ENCODE measurements around the gene CSNK1A1L.

CSNK1A1L gene

GRCh38 chr13:37105251-37105714 is at the start of gene CSNK1A1L:
TSS of gene CSNK1A1L (minus strand) at chr13:37105664. CDS start at chr13:37105256, 408 bp downstream.
- DNase-seq = no peak

- DNase-seq = no peak
Observed at GRCh38 chr13:37149380-37149779, 43.9 kb upstream of the CSNK1A1L start.

DNA sequence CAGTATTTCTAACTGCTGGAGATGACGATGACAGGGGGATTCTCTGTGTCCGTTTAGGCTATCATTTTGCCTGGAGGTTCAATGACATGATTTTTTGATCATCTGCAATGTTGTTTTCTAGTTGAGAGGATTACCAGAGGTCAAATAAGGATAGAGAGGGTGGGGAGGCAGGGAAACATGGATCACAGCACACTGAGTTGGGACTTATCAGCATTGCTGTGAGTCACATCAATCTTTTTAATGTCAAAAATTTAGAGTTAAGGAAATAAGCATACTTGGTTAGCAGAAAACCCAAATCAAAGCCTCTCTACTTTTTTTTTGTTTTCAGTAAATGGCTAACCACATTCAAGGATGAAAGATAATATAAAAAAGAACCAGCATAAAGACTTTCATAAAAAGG is 43.0 kb upstream of the CSNK1A1L start:
- DNase-seq = no peak

DNA sequence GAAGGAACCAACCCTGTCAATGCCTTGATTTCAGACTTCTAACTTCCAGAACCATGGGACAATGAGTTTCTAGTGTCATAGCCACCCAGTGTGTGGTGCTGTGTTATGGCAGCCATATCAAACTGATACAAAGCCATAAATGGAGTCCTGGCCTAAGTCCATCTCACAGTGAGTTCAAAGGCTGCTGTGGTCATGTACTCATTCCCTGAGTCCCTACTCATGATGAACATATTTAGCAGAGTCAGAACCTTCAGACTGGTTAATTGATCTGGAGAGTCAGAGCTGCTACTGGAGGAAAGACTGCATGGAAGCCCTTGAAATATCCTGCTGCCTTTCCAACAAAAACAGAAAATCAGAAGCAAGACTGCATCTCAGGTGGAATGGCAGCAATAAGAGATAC is 39.2 kb upstream of the CSNK1A1L start:
- DNase-seq = no peak

DNA sequence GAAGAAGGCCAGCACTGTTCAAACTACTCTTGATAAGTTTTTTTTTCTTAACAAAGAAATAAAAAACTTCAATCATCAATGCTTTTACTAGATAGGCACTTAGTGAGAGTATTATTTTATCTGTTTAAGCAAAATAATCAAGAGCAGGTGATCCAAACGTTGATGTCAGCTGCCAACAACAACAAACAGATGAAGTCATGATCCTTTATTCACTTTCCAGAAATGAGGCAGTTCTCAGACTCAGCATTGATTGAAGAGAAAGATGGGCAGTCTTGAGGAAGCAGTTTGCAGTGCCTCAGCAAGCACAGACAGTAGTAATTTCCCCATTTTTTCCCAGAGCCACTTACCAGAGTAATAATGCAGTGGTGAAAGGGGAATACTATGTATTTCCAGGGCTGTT is 38.4 kb upstream of the CSNK1A1L start:
- no peak for DNase-seq

- DNase-seq = no peak
Observed at GRCh38 chr13:37142877-37143276, 37.4 kb upstream of the CSNK1A1L start.

GRCh38 chr13:37141011-37141410 is 35.5 kb upstream of the CSNK1A1L start:
- DNase-seq = no peak

DNA sequence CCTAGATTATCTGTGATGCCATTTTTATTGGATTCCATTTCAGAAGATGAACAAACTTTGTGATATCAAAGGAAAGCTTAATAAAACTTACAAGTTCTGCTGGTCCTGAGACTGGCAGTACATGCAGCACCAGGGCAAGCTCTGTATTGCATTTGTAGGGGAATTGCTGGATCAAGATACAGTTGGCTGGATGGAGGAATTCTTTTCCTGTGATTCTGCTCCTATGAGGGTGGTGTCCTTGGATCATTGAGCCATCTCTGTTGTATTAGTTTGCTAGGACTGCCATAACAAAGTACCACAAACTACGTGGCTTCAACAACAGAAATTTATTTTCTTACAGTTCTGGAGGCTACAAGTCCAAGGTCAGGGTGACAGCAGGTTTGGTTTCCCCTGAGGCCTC is 33.9 kb upstream of the CSNK1A1L start:
- DNase-seq = no peak

DNA sequence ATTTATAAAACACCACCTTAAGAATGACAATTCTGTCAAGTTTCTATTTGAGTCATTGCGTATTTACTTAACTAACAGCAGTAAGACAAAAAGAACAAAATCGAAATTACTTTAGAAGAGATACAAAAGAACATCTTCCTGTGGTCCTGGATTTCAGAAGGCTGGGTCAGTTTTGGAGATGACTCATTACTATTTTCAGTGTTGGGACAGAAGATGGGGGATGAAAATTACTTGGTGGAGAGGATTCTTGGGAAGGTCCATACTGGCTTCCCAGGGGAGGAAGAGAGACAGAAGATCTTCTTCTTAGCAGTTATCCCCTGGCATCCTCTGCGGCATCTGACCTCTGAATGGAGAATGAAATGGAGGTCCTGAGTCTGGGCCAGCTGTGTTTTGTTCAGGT is 33.5 kb upstream of the CSNK1A1L start:
- DNase-seq = no peak

DNA sequence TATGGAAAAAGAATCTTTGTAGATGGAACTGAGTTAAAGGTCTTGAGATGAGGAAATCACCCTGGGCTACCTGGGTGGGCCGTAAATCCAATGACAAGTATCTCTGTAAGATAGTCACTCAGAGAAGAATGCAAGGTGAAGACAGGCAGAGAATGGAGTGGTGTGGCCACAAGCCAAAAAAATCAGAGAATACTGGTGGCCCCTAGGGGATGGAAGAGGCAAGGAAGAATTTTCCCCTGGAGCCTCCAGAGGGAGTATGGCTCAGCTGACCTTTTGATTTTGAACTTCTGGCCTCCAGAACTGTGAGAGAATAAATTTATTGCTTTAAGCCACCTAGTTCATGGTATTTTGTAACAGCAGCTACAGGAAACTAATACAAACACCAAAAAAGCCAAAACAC is 32.7 kb upstream of the CSNK1A1L start:
- DNase-seq = no peak

GRCh38 chr13:37136633-37137032 is 31.2 kb upstream of the CSNK1A1L start:
- no peak for DNase-seq

DNA sequence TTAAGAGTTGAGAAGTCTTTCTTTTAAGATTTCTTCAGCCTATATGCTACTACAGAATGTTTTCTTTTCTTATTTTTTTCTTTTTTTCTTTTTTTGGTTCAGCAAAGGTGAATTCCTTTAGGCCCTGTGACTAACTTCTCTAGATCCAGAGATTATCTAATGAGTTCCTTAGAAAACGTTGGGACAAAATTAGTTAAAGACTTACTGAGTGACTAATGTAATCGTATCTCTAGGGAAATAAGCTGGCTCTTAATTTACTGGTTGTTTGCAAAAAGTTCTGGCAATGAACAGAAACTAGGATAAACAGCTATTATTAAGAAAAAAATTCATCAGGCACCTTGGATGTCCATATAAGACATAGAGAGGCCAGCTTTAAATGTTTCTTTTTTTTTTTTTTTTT is 30.7 kb upstream of the CSNK1A1L start:
- DNase-seq = no peak

DNA sequence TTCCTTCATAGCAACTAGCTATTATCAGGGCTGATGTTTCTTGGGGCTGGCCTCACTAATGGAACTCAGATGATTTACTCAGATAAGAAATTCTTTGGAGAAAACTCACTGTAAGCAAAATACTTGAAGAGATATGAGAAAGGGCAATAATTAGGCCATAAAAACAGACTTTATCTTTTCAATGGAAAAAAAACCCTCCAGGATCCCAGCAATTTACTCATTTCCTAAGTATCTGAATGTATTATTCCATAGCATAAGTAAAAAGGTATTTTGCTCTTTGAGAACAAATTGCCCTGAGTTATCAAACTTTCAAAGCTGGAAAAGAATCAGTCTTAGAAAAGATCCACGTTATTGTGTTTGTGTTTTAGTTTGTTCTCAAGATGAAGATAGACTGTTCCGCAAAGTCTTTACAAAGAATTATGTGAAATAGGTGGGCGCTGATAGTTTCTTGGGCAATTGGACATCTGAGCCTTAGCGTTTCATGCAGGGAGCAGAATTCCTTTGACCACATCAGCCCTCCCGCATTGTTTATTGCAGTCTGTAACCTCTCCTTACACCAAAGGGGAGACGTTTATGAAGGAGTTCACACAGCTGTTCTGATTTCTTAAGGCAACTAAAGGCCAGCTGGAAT is 29.1 kb upstream of the CSNK1A1L start:
- DNase-seq = no peak

DNA sequence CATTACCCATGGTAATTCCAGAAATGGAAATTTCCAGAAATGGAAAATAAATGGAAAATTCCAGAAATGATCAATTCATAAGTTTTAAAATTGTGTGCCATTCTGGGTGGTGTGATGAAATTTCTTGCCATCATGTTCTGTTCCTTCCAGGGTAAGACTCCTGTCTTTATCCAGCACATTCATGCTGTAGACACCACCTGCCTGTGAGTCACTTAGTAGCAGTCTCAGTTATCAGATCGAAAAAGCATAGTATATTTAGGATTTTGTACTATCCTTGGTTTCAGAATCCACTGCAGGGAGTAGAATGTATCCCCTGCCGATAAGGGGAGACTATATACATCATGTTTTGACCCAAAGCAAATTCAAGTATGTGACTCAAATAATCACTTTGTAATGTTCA is 26.7 kb upstream of the CSNK1A1L start:
- DNase-seq = no peak

DNA sequence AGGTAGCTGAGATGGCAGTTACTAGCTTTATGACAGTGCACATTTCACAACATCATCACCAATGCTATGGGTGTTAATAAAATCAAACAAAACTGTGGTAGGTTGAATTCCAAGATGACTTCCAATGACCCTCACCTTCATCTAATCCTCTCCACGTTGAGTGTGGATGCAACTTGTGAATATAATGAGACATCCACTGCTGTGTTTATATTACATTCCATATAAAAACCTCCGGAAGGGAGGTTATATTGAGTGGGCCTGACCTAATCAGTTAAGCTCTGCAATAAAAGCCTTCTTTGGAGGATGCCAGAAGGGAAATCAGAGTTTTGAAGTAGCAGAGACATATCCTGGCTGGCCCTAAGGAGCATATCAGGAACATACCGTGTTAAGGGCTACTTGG is 25.6 kb upstream of the CSNK1A1L start:
- no peak for DNase-seq

GRCh38 chr13:37129866-37130265 is 24.4 kb upstream of the CSNK1A1L start:
- DNase-seq = no peak

- no peak for DNase-seq
Observed at GRCh38 chr13:37127691-37128241, 22.3 kb upstream of the CSNK1A1L start.

DNA sequence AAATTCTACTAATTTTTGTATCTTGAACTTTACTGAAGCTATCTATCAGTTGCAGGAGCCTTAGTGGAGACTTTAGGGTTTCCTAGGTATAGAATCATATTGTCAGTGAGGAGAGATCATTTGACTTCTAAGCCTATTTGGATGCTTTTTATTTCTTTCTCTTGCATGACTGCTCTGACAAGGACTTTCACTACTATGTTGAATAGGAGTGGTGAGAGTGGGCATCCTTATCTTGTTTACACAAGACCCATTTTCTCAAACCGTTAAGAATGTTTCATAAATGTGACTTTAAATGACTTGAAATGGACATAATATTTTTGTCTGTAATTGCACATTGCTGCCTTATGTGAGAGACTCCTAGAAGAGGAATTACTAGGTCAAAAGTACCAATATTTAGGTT is 17.9 kb upstream of the CSNK1A1L start:
- no peak for DNase-seq

DNA sequence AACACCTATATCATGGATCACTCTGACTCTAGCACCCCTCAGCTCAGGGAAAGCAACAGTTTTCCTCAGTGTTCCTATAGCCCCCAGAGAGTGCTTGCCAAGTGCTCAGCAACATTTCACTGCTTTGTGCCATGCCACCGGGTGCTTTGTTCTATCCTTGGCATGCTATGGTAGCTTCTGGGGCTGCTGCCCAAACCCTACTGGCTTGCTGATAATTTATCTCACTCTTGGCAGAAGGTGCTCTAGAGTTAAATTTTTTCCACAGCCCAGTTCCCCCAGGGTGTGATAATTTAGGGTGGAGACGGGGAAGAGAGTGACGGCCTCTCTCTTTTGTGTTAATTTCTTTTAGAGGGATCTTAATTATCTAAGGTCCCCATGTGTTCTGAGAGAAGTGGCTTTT is 12.6 kb upstream of the CSNK1A1L start:
- DNase-seq = no peak

GRCh38 chr13:37114250-37114649 is 8.8 kb upstream of the CSNK1A1L start:
- no peak for DNase-seq

DNA sequence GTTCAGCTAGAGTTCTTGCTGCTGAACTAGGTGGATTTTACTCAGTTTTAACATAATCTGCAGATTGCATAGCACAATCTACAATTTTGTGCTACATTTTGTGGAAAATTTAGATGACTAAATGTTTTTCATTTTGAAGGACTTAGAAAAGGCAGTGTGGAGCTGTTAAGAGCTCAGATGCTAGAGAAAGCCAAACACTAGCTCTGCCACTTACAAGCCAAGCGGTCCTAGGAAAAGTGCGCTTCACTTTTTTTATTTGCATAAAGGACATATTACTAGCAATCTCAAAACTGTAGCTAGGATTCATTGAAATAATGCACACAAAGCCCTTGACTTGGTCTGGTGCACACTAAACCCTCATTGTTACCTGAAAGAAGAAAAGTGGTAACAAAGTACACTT is 8.1 kb upstream of the CSNK1A1L start:
- no peak for DNase-seq

GRCh38 chr13:37109051-37109678 is 3.7 kb upstream of the CSNK1A1L start:
- no peak for DNase-seq

GRCh38 chr13:37107868-37108267 is 2.4 kb upstream of the CSNK1A1L start:
- no peak for DNase-seq

GRCh38 chr13:37107456-37107855 is 2.0 kb upstream of the CSNK1A1L start:
- no peak for DNase-seq

GRCh38 chr13:37106642-37107041 is 1.2 kb upstream of the CSNK1A1L start:
- no peak for DNase-seq
